Epidermal melanocyte (primary cell): Measurements from ENCODE around the gene USP15.

Experiments used
- DNase-seq: peaks from one replicate; pipeline ENCODE4 v3.0.0; 2011; ENCODE audit warnings: low spot score; ENCODE audit not compliant: insufficient read length

The USP15 gene

DNA sequence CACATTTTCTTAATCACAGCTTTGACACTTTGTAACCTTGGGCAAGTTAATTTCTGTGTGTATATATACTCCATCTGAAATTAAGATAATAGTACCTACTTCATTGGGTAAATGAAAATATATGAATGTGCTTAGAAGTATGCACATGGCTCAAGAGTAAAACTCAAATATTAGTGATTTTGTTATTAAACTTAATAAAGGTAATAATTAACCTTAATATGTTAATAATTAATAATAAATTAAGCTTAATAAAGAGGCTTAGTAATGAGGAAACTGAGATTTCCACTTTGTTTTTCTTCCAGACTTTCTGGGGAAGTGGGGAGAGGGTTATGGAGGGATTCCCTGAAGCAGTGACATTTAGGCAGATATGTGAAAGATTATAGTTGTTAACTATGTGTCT is 19.8 kb downstream of the USP15 start:
- no peak for DNase-seq

GRCh38 chr12:62282057-62282774 is 22.0 kb downstream of the USP15 start:
- no peak for DNase-seq

- no peak for DNase-seq
Measured at GRCh38 chr12:62284749-62285148, 24.5 kb downstream of the USP15 start.

GRCh38 chr12:62285284-62285683 is 25.1 kb downstream of the USP15 start:
- DNase-seq, result no peak

DNA sequence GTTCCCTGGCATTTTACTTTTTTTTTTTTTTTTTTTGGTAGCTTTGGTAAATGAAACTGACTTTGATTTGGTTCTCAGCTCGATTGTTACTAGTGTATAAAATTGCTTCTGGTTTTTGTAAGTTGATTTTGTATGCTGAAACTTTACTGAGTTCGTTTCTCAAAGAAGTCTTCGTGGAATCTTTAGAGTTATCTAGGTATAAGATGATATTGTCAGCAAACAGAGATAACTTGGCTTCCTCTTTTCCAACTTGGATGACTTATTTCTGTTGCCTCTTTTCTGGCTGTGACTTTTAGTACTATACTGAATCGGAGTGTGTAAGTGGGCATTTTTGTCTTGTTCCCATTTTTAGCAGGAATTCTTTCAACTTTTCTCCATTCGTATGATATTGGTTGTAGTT is 28.1 kb downstream of the USP15 start:
- no peak for DNase-seq

DNA sequence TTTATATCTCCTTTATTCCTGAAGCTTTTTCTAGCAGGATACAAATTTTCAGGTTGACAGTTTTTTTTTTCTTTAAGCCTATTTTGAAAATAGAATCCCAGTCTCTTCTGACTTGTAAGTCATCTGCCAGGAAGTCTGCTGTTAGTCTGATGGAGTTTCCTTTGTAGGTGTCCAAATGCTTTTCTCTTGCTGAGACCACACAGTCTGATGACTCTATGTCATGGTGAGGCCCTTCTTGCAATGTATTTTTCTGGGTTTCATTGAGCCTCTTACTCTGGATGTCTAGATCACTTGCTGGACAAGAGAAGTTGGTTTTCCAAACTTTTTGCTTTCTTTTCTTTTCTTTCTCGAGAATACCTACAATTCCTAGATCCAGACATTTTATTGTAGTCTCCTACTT is 30.6 kb downstream of the USP15 start:
- DNase-seq, result no peak

DNA sequence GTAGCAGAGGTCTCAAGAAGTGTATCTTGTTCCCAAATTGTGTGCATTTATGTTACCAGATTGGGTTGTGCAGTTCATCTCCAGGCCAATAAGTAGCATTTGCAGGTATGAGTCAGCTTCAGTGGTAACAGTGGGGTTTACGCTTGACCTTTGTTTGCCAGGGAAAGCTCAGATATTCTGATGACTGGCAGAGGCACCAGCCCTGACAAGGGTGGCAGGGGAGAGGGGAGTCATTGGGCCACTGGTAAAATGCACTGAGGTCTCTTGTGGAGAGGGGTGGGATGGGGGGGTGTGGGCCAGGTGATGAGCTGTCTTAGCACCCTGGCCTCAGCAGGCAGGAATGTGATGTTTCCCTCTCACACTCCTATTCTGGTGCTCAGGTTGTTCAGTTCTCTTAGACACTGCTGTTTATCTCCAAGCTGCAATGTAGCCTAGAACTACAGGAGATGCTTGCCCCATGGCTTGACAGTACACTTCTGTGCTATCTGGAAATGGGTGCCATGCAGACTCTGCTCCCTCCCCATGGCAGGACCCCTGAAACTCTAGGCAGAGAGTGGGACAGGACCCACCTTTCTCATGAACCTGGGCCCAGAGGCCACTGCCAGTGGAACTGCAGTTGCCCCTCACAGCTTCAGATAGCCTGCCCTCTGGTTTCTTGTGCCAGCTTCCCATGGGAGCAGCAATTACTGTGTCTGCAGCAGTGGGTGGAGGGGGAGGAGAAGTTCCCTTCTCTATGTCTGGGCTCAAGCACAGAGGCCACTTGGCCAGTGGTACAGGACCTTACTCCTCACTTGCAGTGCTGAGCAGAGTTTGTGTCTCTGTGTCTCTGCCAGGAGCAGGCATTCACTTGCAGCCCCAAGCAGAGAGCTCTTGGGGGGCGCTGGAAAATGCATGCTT is 31.9 kb downstream of the USP15 start:
- DNase-seq, result no peak

DNA sequence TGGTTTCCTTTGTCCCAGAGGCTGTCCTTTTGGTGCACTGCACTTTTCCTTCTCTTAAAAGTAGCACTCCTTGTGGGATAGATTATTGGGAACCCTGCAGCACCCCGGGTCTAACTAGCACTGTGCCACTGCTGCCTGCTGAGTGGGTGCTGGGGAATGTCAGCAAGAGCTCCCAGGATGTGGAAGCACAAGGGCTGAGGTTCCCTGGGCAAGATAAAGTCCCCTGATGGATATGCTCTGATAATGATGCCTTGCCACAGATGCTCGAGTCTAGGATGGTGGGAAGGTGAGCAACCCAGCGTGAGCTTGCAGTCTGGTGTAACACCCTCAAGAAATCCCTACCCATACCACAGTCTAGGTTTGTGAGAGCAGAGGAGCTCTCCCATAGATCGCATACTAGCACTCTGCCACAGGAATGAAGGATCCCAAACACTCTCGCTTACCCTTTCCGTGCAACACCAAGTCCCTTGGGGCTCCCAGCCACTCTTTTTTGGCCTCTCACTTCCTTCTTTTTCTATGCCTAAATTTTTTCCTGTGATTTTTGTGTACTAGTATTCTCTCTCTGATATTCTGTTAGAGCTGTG is 32.6 kb downstream of the USP15 start:
- DNase-seq, result no peak

GRCh38 chr12:62294378-62294777 is 34.2 kb downstream of the USP15 start:
- DNase-seq, result no peak

GRCh38 chr12:62296001-62296400 is 35.8 kb downstream of the USP15 start:
- DNase-seq, result no peak

GRCh38 chr12:62297321-62297720 is 37.1 kb downstream of the USP15 start:
- DNase-seq, result no peak

DNA sequence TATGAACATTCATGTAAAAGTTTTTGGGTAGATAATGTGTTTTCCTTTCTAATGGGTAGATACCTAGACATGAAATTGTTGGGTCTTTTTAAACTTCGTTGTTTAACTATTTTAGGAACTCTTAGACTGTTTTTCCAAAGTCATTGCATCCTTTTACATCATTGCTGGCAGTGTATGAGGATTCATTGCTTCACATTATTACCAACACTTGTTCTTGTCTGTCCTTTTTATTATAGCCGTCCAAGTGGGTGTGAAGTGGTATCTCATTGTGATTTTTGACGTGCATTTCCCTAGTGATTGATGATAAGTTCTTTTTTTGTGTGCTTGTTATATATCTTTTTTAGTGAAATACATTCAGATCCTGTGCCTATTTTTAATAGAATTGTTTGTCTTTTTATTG is 39.4 kb downstream of the USP15 start:
- DNase-seq, result no peak

- DNase-seq, result no peak
Measured at GRCh38 chr12:62301080-62301798, 41.0 kb downstream of the USP15 start.

GRCh38 chr12:62301799-62302133 is 41.6 kb downstream of the USP15 start:
- no peak for DNase-seq

GRCh38 chr12:62304560-62304959 is 44.4 kb downstream of the USP15 start:
- no peak for DNase-seq

- no peak for DNase-seq
Measured at GRCh38 chr12:62305778-62306177, 45.6 kb downstream of the USP15 start.

DNA sequence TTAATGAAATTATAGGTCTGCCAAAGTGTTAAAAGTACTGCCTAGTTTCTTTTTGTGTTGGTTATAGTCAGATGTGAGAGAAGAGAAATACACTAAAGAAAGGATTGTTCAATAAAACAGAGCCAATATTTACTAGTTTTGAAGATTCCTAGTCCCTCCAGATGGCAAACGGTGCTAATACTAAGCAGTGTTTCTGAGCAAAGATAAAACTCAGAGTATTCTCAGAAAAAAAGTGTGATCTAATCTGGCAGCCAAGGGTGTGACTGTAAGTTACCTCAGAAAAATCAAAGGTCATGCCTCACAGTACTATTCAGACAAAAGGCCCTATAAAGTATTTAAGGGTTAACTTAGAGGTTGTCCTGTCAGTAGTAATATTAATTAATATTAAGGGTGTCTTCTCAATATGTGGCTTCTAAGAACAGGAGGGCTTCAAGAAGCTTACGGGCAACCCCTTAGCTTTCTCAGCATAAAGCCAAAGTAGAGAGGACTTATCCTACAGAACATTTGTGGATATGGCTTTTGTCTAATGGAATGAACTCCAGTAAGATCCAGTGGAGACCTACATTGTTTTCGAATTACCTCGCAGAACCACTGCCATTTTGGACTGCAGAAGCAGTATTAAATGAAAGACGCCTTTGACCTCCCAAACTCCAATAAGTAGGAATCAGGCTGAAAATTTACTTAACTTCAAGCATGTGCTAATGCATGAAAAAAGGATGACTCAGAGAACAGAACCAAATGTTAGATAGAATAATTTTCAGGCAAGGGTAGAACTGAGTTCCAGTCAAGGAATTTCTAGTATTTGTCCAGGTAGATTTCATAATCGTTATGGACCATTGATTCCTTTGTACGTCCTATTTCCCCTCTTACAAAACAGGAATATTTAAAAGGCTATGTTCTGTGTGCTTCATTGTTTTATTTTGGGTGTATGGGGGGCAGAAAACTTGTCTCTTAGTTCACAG is 46.6 kb downstream of the USP15 start:
- no peak for DNase-seq

DNA sequence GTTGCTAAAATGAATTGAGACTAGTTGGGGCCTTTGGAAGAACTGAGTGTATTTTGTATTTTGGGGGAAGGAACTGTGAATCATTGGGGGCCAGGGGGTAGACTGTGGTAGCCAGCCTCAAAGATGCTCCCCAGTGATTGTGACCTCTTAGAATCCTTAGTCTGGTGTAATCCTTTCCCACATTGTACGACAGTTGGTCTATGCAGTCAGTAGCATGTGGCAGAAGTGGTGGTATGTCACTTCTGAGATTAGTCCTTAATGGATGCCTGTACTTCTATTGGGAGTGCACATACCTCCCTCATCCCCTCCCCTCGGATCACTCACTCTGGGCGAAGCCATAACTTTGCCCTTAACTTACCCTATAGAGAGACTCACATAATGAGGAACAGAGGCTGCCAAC is 48.0 kb downstream of the USP15 start:
- no peak for DNase-seq

GRCh38 chr12:62313727-62314380 is 53.6 kb downstream of the USP15 start:
- no peak for DNase-seq

- DNase-seq, result no peak
Measured at GRCh38 chr12:62317017-62317416, 56.8 kb downstream of the USP15 start.
